Stimulated activated CD4-positive, alpha-beta T cell treated with anti-CD3 and anti-CD28 coated beads, Interleukin-4, amount 100 ng/mL, for 1 hour (primary cell): Measurements from ENCODE around the gene GMDS.

Experiments used
- DNase-seq: peaks from one replicate; pipeline ENCODE4 v3.0.0-alpha.2; 2020

GMDS gene

GRCh38 chr6:2245103-2245876 is at the start of gene GMDS:
TSS of gene GMDS (minus strand) at chr6:2245605.
- peak; percentile 84 for DNase-seq

- no peak for DNase-seq
Observed at GRCh38 chr6:2285510-2285909, 40.1 kb upstream of the GMDS start.

GRCh38 chr6:2275892-2276242 is 30.5 kb upstream of the GMDS start:
- DNase-seq = no peak

- DNase-seq = no peak
Observed at GRCh38 chr6:2274981-2275891, 29.8 kb upstream of the GMDS start.

- no peak for DNase-seq
Observed at GRCh38 chr6:2272696-2273095, 27.3 kb upstream of the GMDS start.

- no peak for DNase-seq
Observed at GRCh38 chr6:2270054-2270453, 24.6 kb upstream of the GMDS start.

- DNase-seq = no peak
Observed at GRCh38 chr6:2266841-2267240, 21.4 kb upstream of the GMDS start.

- DNase-seq = no peak
Observed at GRCh38 chr6:2266031-2266795, 20.8 kb upstream of the GMDS start.

- DNase-seq = no peak
Observed at GRCh38 chr6:2264932-2265331, 19.5 kb upstream of the GMDS start.

- DNase-seq = no peak
Observed at GRCh38 chr6:2263896-2264295, 18.5 kb upstream of the GMDS start.

- no peak for DNase-seq
Observed at GRCh38 chr6:2259574-2259973, 14.2 kb upstream of the GMDS start.

GRCh38 chr6:2259002-2259494 is 13.6 kb upstream of the GMDS start:
- DNase-seq = no peak

GRCh38 chr6:2258112-2258511 is 12.7 kb upstream of the GMDS start:
- no peak for DNase-seq

- DNase-seq = no peak
Observed at GRCh38 chr6:2257363-2257762, 12.0 kb upstream of the GMDS start.

GRCh38 chr6:2254747-2255146 is 9.3 kb upstream of the GMDS start:
- DNase-seq = no peak

GRCh38 chr6:2249126-2249525 is 3.7 kb upstream of the GMDS start:
- no peak for DNase-seq

- DNase-seq = no peak
Observed at GRCh38 chr6:2247664-2248063, 2.3 kb upstream of the GMDS start.

GRCh38 chr6:2245877-2246863 is 765 bp upstream of the GMDS start:
- peak; percentile 19 for DNase-seq

GRCh38 chr6:2244261-2245102 is 923 bp downstream of the GMDS start:
- no peak for DNase-seq

GRCh38 chr6:2242311-2242710 is 3.1 kb downstream of the GMDS start:
- no peak for DNase-seq

GRCh38 chr6:2240961-2241360 is 4.4 kb downstream of the GMDS start:
- no peak for DNase-seq
